NCI-H146 (cell line): Measurements from ENCODE around the gene ABCB9.
"Not testable (repeated sequence)": the region's sequence is repeated elsewhere in the genome, so short reads cannot be mapped to it uniquely, and the experiment has no call there.

Experiments used
- DNase-seq: peaks from one replicate; lab custom pipeline; 2025; lab: John Stamatoyannopoulos, UW

The ABCB9 gene

DNA sequence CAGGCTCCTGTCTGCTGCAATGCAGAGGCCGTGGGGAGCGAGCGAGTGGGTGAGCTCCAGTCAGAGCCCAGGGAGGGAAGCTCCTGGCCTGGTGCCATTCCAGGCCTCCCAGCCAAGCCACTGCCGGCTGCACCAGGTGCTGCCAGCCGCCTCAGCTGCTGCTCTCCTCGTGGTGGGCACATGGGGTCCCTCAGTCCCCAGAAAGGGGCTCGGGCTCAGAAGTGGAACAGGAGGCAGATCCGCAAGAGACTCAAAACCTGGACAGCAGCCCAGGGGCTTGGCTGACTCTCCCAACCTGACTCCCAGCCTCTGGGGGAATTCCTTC lies 2.4 kb downstream of the ABCB9 start:
- no peak for DNase-seq

DNA sequence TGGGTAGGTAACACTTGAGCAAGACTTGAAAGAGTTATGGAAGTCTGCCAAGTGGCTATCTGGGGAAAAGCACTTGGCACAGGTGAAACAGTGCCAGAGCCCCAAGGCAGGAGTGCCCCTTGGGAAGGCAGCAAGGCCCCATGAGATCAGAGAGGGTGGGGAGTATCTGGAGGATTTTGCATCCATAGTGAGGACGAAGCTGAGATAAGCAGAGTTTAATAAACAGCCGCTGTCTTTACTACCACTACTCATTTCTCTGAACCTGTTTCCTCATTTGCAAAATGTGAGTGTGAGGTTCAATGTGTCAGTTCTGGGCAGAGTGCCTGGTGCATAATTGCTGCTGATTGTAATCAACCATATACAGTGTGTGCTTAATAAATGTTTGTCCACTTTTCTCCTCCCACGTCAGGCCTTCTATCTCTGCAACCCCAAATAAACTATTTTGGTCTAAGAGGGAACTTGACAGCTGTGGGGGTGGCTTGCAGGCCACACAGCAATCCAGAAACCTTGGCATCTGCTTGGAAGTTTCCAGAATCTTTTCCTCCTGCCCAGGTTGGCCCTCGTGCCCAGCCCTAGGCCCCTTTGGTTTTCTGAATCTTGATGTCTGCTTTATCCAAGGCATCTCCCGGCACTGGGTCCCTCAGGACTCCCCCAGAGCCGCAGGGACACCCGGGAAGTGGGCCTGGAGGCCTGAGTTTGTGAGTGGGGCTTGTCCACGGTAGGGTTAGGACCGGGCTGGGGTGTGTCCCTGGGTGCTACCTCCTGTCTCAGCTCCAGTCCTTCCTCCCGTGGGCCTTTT lies 4.5 kb downstream of the ABCB9 start:
- no peak for DNase-seq

DNA sequence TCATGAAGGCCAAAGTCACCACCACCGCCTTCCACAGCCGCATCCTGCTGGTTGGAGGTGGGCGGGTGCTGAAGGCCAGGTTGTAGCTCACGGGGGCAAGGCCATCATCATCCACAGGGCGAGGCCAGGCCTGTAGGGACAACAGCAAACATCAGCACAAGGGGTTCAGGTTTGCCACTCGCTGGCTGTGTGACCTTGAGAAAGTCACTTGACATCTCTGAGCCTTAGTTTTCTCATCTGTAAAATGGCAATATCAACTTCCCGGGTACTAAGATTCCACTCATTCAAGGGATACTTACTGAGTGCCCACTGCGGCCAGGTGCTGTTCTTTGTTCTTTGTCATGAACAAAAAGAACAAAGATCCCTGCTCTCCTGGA lies 6.1 kb downstream of the ABCB9 start:
- DNase-seq, result no peak

GRCh38 chr12:122959566-122960192 lies 6.6 kb downstream of the ABCB9 start:
- no peak for DNase-seq

GRCh38 chr12:122958198-122958888 lies 7.9 kb downstream of the ABCB9 start:
- DNase-seq, result no peak

- DNase-seq, result no peak
Measured at GRCh38 chr12:122956035-122956434, 10.2 kb downstream of the ABCB9 start.

- DNase-seq, result no peak
Measured at GRCh38 chr12:122955156-122955555, 11.1 kb downstream of the ABCB9 start.

GRCh38 chr12:122951979-122952892 lies 14.0 kb downstream of the ABCB9 start:
- DNase-seq, result peak; percentile 66

- no peak for DNase-seq
Measured at GRCh38 chr12:122951406-122951805, 14.9 kb downstream of the ABCB9 start.

GRCh38 chr12:122949816-122950675 lies 16.2 kb downstream of the ABCB9 start:
- DNase-seq, result no peak

- DNase-seq, result no peak
Measured at GRCh38 chr12:122949405-122949804, 16.9 kb downstream of the ABCB9 start.

GRCh38 chr12:122948605-122949004 lies 17.7 kb downstream of the ABCB9 start:
- DNase-seq, result no peak

GRCh38 chr12:122947352-122947792 lies 18.9 kb downstream of the ABCB9 start:
- no peak for DNase-seq

DNA sequence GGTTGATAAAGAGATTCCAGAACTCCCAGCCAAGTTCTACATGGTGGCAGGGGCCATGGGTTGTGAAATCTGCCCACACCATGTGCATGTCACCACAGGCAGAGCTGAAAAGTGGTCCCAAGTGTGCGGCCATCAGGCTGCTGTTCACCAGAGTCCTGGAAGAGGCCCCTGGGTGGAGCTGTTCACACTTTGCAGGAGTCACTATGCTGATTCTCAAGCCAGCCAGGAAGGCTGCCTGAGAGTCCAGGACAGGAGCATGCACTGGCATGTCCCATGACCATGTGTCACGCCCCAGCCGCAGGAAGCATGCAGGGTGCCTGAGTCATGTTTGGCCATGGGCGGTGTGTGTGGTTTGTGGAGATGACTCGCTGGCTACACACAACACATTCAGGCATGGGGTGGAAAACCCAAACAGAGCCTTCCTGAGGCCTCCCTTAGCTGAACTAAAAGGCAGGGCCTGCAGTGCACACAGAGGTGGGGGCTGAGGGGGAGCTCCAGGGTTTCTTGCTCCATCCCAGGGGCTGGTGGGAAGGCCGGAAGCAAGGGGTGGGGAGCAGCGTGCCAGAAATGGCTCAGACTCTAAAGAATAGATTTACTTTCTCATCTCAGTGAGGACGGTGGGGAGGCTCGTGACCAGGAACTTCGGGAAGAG lies 19.4 kb downstream of the ABCB9 start:
- no peak for DNase-seq

DNA sequence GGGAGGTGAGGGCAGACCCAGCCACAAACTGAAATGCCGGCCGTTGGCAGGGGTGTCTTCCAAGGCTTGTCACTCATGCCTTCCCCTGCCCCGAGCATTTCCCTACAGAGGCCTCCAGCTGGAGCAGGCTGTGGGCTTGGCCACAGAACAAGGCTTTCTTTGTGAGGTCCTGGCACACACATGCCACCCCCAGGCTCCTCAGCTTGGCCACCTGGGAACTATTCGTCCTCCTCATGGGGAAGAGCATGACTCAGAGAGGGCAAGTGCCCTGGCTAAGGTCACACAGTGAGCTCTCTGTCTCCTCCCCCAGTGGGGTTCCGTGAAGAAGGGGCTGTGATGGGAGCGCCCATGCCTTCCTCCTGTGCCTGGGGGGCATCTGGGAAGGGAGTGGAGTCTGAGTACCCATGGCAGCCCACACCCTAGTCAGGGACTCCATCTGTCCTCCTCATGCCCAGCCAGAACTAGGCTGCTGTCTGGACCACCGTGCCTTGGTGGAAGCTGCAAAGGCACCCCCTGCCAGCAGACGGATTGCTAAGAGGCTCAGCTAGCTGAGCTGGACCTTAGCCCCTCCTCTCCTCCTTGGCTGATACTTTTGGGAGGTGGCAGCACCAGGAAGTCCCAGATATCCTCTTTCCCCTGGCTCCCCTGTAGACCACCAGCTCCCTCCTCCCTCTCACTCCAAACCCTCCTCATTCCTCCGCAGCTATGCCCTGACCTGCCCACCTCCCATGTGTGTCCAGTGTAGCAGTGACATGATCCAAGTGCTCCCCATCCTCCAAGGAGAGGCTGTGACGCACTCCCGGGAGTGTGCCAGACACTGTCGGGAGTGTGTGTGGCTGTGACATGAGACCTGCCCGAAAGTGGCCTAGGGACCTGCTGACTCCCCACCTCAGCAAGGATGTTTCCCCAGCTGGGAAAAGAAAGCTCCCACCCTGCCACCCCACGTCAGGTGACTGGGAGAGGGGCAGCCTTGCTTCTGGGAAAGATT lies 21.4 kb downstream of the ABCB9 start:
- DNase-seq, result no peak

DNA sequence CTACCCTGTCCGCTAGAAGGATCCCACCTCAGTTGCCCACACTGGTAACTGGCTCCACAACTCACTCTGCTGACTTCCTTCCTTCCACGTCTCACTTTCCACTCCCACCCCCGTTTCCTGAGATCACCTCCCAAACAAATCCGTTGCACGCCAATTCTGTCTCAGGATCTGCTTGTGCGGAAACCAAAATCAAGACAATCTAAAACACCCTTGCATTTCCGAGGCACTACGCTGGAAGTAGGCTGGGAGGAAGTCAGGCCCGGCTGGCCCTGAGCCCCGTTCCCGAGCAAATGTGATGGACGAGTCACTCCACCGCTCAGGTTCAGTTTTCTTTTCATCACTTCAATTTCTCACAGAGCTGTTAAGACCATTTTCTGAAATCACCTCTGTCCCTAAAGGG lies 23.1 kb downstream of the ABCB9 start:
- DNase-seq, result no peak

GRCh38 chr12:122942637-122943036 lies 23.6 kb downstream of the ABCB9 start:
- peak; percentile 48 for DNase-seq

GRCh38 chr12:122941351-122941750 lies 24.9 kb downstream of the ABCB9 start:
- DNase-seq, result not testable (repeated sequence)

DNA sequence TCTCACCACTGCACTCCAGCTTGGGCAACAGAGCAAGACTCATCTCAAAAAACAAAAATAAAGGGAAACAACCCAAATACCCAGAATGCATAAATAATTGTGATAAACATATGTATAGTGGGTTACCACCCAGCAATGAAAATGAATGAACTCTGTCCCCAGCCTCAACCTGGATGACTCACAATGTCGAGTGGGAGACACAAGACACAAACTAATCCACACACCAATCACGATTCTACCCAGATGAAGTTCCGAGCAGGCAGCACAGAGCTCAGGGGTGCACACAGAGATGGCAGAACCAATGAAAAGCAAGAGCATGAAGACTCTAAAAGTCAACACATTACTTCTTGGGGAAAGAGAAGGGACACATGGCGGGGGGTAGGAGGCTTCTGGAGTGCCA lies 27.1 kb downstream of the ABCB9 start:
- DNase-seq, result no peak
